Keratinocyte (primary cell): ENCODE data around the gene VEGFA. TPM values are rescaled to one million over a fixed set of nuclear protein-coding genes. Genes with fewer than 3 reads are reported as not detected.

Experiments used
- DNase-seq: peaks from one replicate; pipeline ENCODE4 v3.0.0-alpha.2; 2011; ENCODE audit warnings: low read depth, missing footprints, low spot score
- FAIRE-seq: peaks from 2 replicates; lab custom pipeline; 2011; peaks lifted over from hg19 to GRCh38; lab: Jason Lieb, UNC
- H2AFZ ChIP-seq: 2 replicates; pipeline ENCODE4 v1.6.0; 2012; ENCODE audit warnings: low read length, control low read depth, inconsistent platforms; ENCODE audit not compliant: control insufficient read depth
- H3K27ac ChIP-seq: 2 replicates; pipeline ENCODE4 v1.5.1; 2011; ENCODE audit warnings: low read length; ENCODE audit not compliant: control insufficient read depth, insufficient read depth
- H3K27me3 ChIP-seq: 3 replicates; pipeline ENCODE4 v1.6.0; 2011; ENCODE audit warnings: low read length; ENCODE audit not compliant: control insufficient read depth, insufficient read depth; ENCODE audit errors: extremely low read depth
- H3K36me3 ChIP-seq, 2 experiments: 2 replicates in 1 of 2; 3 replicates in 1 of 2; pipeline ENCODE4 v1.5.1; 2011; ENCODE audit warnings: low read length in 2 of 2, mild to moderate bottlenecking in 1 of 2; ENCODE audit not compliant: control insufficient read depth in 2 of 2, insufficient read depth in 2 of 2; ENCODE audit errors: extremely low read depth in 1 of 2
- H3K4me1 ChIP-seq: 3 replicates; pipeline ENCODE4 v1.5.1; 2011; ENCODE audit warnings: low read length; ENCODE audit not compliant: control insufficient read depth, insufficient read depth; ENCODE audit errors: extremely low read depth
- H3K4me2 ChIP-seq: 3 replicates; pipeline ENCODE4 v1.6.0; 2011; ENCODE audit warnings: low read depth, low read length; ENCODE audit not compliant: control insufficient read depth, insufficient read depth; ENCODE audit errors: extremely low read depth
- H3K4me3 ChIP-seq, 3 experiments: fragments of 200-600 bp in 1 of 3; sonication (generic) in 1 of 3; 2 replicates in 2 of 3; 3 replicates in 1 of 3; pipeline ENCODE4 v1.5.1; 2011 to 2016; ENCODE audit warnings: low read length in 3 of 3, mild to moderate bottlenecking in 3 of 3, control low read depth in 2 of 3, inconsistent platforms in 1 of 3, low read depth in 1 of 3, mixed read lengths in 1 of 3, mixed run types in 1 of 3, moderate library complexity in 1 of 3; ENCODE audit not compliant: control insufficient read depth in 2 of 3, insufficient read depth in 2 of 3; ENCODE audit errors: extremely low read depth in 1 of 3
- H3K79me2 ChIP-seq: 2 replicates; pipeline ENCODE4 v1.6.0; 2012; ENCODE audit warnings: low read length; ENCODE audit not compliant: control insufficient read depth, insufficient read depth
- H3K9ac ChIP-seq: 3 replicates; pipeline ENCODE4 v1.6.0; 2011; ENCODE audit warnings: low read length; ENCODE audit not compliant: control insufficient read depth, insufficient read depth; ENCODE audit errors: extremely low read depth
- H3K9me1 ChIP-seq: 3 replicates; pipeline ENCODE4 v1.6.0; 2011; ENCODE audit warnings: low read length; ENCODE audit not compliant: control insufficient read depth, insufficient read depth; ENCODE audit errors: extremely low read depth
- H3K9me3 ChIP-seq: 2 replicates; pipeline ENCODE4 v1.5.1; 2012; ENCODE audit warnings: low read depth, low read length; ENCODE audit not compliant: control insufficient read depth
- H4K20me1 ChIP-seq: 3 replicates; pipeline ENCODE4 v1.6.0; 2011; ENCODE audit warnings: low read length; ENCODE audit not compliant: control insufficient read depth, insufficient read depth; ENCODE audit errors: extremely low read depth
- EZH2 ChIP-seq: IDR thresholded peaks from one replicate; pipeline ENCODE4 v1.6.1; 2012; ENCODE audit warnings: inconsistent platforms, mild to moderate bottlenecking, low read length, moderate library complexity
- dilution Hi-C: fragments of 300-500 bp; cut with MboI; formaldehyde crosslinking; loops from one replicate; pipeline ENCODE4 v1.7.0; 2020; ENCODE audit warnings: low sequenced_read_pairs; ENCODE audit not compliant: extremely low pct_ligation_motif_present
- polyA plus RNA-seq, 5 experiments: library from polyadenylated mRNA; depleted of rRNA in 3 of 5; stranded (reverse) in 3 of 5; stranded (forward) in 1 of 5; unstranded in 1 of 5; fragments of >200 nt; gene quantifications; 1 replicate in 1 of 5; 2 replicates in 3 of 5; 3 replicates in 1 of 5; pipeline versions ENCODE4 v1.2.1 to v1.2.3, GENCODE V29; 2011 to 2012; ENCODE audit warnings: missing spikeins in 2 of 5, low read depth in 1 of 5, low replicate concordance in 1 of 5
- TF ChIP-seq, protein P1 (sequence below), 3 experiments: IDR thresholded peaks in 1 of 3; conservative IDR thresholded peaks in 1 of 3; optimal IDR thresholded peaks in 1 of 3; 2 replicates in 2 of 3; 3 replicates in 1 of 3; pipeline versions ENCODE3 to v1.5.1; 2011; ENCODE audit warnings: low read length in 3 of 3, mild to moderate bottlenecking in 3 of 3, moderate library complexity in 2 of 3, control low read depth in 1 of 3, inconsistent platforms in 1 of 3; ENCODE audit not compliant: insufficient read depth in 2 of 3; ENCODE audit errors: extremely low read depth in 1 of 3

Gene VEGFA
- polyA plus RNA-seq, 1 donor (not counting 4 experiments of a cell fraction or from before 2014, with no cell fraction given): 149 TPM

DNA sequence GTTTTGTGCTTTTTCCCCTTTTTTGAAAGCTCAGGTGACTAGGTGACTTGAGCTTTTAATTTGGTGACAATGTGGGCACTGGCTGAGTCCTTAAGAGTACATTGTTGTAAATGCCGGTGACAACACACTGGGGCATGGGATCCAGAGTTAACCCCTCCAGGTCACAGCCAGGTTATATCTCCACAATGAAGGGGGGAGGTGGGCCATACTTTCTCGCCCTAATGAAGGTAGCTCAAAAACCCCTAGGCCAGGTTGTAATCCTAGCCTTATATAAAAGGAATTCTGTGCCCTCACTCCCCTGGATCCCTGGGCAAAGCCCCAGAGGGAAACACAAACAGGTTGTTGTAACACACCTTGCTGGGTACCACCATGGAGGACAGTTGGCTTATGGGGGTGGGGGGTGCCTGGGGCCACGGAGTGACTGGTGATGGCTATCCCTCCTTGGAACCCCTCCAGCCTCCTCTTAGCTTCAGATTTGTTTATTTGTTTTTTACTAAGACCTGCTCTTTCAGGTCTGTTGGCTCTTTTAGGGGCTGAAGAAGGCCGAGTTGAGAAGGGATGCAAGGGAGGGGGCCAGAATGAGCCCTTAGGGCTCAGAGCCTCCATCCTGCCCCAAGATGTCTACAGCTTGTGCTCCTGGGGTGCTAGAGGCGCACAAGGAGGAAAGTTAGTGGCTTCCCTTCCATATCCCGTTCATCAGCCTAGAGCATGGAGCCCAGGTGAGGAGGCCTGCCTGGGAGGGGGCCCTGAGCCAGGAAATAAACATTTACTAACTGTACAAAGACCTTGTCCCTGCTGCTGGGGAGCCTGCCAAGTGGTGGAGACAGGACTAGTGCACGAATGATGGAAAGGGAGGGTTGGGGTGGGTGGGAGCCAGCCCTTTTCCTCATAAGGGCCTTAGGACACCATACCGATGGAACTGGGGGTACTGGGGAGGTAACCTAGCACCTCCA, 2.2 kb upstream of the VEGFA start:
- DNase-seq: no peak
- Histone ChIP-seq H3K9ac (no peak overlapping the region), H4K20me1 (peaks cover 6% of the 10 kb centered on the region), H3K4me1 (peaks cover 10% of the 10 kb centered on the region), H3K9me1 (no peaks in the 10 kb centered on the region), H3K4me3 (no peak overlapping the region), H3K27ac (no peak overlapping the region), H2AFZ (no peak overlapping the region), H3K79me2 (peaks cover 28% of the 10 kb centered on the region), H3K27me3 (no peaks in the 10 kb centered on the region), H3K36me3 (peaks cover 0 to 8% of the 10 kb centered on the region in 2 experiments), H3K4me2 (no peak overlapping the region), H3K9me3 (no peaks in the 10 kb centered on the region)
- dilution Hi-C loops: no loop called here
- no peak for FAIRE-seq
- TF ChIP-seq, protein P1, sequence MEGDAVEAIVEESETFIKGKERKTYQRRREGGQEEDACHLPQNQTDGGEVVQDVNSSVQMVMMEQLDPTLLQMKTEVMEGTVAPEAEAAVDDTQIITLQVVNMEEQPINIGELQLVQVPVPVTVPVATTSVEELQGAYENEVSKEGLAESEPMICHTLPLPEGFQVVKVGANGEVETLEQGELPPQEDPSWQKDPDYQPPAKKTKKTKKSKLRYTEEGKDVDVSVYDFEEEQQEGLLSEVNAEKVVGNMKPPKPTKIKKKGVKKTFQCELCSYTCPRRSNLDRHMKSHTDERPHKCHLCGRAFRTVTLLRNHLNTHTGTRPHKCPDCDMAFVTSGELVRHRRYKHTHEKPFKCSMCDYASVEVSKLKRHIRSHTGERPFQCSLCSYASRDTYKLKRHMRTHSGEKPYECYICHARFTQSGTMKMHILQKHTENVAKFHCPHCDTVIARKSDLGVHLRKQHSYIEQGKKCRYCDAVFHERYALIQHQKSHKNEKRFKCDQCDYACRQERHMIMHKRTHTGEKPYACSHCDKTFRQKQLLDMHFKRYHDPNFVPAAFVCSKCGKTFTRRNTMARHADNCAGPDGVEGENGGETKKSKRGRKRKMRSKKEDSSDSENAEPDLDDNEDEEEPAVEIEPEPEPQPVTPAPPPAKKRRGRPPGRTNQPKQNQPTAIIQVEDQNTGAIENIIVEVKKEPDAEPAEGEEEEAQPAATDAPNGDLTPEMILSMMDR (optimal IDR thresholded peaks at IDR 0.05 in 1 of 3, IDR thresholded peaks at IDR 0.05 in 1 of 3, conservative IDR thresholded peaks at IDR 0.05 in 1 of 3; ENCODE audit: extremely low read depth in 1 of 3, insufficient read depth in 2 of 3, low read length in 3 of 3): no peak
- no peak for TF ChIP-seq EZH2

DNA sequence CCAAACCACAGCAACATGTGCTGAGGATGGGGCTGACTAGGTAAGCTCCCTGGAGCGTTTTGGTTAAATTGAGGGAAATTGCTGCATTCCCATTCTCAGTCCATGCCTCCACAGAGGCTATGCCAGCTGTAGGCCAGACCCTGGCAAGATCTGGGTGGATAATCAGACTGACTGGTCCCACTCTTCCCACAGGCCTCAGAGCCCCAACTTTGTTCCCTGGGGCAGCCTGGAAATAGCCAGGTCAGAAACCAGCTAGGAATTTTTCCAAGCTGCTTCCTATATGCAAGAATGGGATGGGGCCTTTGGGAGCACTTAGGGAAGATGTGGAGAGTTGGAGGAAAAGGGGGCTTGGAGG, 1.5 kb upstream of the VEGFA start:
- Histone ChIP-seq H3K36me3 (peaks cover 0 to 15% of the 10 kb centered on the region in 2 experiments), H4K20me1 (peaks cover 11% of the 10 kb centered on the region), H3K27me3 (no peaks in the 10 kb centered on the region), H3K9ac (no peak overlapping the region), H3K4me3 (no peak overlapping the region), H3K27ac (no peak overlapping the region), H3K79me2 (peaks cover 35% of the 10 kb centered on the region), H2AFZ (no peak overlapping the region), H3K4me2 (no peak overlapping the region), H3K9me3 (no peaks in the 10 kb centered on the region), H3K4me1 (peaks cover 16% of the 10 kb centered on the region), H3K9me1 (no peaks in the 10 kb centered on the region)
- DNase-seq: no peak
- no peak for FAIRE-seq
- dilution Hi-C loops: no loop called here
- TF ChIP-seq, protein P1 (optimal IDR thresholded peaks at IDR 0.05 in 1 of 3, IDR thresholded peaks at IDR 0.05 in 1 of 3, conservative IDR thresholded peaks at IDR 0.05 in 1 of 3; ENCODE audit: extremely low read depth in 1 of 3, insufficient read depth in 2 of 3, low read length in 3 of 3): no peak
- TF ChIP-seq EZH2: no peak
